ENCODE results near the gene PTPN1.
"Not testable (repeated sequence)": the region's sequence is repeated elsewhere in the genome, so short reads cannot be mapped to it uniquely, and the experiment has no call there.

Gene PTPN1

DNA sequence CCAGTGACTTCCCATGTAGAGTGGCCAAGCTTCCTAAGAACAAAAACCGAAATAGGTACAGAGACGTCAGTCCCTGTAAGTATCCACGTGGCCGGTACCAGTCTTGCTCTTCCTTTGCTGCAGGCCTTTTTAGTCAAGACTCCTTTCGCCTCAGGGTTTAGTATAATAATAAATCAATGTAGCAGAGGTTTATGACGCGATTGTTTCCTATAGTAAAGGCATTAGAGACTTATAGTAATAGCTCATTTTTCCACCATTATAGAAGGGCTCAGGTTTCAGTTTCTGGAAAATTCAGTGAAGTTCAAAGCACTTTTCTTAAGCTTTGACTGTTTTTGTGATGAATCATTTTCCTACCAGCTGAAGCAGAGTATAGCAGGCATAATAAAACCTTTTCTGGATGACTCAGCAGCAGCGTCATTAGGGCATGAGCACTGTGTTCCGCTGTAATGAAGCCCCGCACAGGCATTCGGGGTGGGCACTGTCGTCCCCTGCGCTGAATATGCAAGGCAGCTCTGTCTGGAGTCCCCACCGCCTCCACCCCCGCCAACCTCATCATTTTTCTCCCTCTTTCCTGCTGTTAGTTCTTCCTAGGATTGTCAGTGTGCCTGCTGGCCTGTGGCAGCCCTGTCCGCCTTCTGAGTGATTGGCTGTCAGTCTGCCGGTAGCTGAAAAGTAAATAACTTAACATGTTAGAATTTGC, 51.3 kb downstream of the PTPN1 start:
- peaks cover 75% of the 10 kb centered on the region for H3K4me1 Mint-ChIP-seq
- H3K27ac Mint-ChIP-seq = peak overlapping the region; percentile 80
- peaks cover 75% of the 10 kb centered on the region for H3K36me3 Mint-ChIP-seq
- H3K9me3 Mint-ChIP-seq = no peaks in the 10 kb centered on the region
- H3K27me3 Mint-ChIP-seq = no peaks in the 10 kb centered on the region
- peak; percentile 88 for ATAC-seq
- H3K4me3 Mint-ChIP-seq = peak overlapping the region; percentile 27

- Mint-ChIP-seq H3K4me3 (no peak overlapping the region), H3K27ac (peak overlapping the region; percentile 80), H3K27me3 (no peaks in the 10 kb centered on the region), H3K36me3 (peaks cover 79% of the 10 kb centered on the region), H3K9me3 (no peaks in the 10 kb centered on the region), H3K4me1 (peaks cover 81% of the 10 kb centered on the region)
- no peak for ATAC-seq
Measured at GRCh38 chr20:50562262-50562701, 52.1 kb downstream of the PTPN1 start.

DNA sequence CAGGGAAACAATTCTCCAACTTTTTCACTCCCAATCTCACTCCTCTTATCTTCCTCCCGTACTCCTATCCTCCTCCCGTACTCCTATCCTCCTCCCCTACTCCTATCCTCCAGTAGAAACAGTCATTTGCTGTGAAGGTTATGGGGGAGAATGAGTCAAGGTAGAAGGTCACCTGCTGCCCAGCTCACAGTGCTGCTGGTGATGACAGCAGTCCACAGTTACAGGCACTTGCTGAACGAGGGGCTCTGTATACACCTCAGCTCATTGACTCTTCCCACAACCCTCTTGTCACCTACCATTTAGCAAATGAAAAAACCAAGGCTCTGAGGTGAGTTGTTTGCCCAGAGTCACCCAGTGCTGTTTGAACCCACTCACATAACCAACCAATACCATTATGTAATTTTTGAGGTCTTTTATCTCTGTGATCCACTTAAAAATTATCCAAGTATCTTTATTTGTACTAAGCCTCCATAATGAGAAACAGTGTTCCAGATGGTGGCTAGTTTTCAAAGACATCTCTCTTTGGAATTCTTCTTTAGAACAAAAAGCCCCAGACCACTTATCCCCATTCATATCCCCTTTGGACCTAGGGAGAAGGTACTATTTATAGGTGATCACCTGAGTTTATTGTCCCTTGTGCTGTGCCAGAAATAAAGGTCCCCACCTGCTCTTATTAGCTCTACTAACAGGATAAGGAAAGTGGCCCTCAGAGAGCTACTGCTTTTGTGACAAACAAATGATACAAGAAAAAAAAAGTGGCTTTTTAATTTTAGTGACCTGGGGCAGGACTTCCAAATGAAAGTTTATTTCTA, 53.2 kb downstream of the PTPN1 start:
- peak overlapping the region; percentile 80 for H3K27ac Mint-ChIP-seq
- H3K27me3 Mint-ChIP-seq = no peaks in the 10 kb centered on the region
- no peaks in the 10 kb centered on the region for H3K9me3 Mint-ChIP-seq
- H3K4me3 Mint-ChIP-seq = no peak overlapping the region
- H3K36me3 Mint-ChIP-seq = peaks cover 79% of the 10 kb centered on the region
- no peak for ATAC-seq
- H3K4me1 Mint-ChIP-seq = peaks cover 81% of the 10 kb centered on the region

DNA sequence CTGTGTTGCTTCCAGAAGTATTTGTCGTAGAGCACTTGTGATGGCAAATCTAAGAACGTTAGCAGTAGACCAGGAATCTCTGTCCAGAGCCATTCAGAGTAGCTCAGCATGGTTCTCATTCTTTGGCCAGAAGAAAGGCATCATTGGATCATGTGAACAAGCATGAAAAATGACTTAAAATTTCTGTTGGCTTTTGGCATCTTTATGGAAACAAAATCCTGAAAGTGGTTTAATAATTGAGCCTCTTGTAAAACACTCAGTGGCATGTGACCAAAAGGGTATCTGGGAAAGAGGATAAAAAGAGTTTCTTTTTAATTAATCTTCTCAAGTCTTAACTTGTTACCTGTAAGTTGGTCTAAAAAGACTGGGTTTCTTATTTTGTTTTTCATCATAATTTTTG, 55.2 kb downstream of the PTPN1 start:
- H3K27me3 Mint-ChIP-seq = no peaks in the 10 kb centered on the region
- no peaks in the 10 kb centered on the region for H3K9me3 Mint-ChIP-seq
- peaks cover 81% of the 10 kb centered on the region for H3K4me1 Mint-ChIP-seq
- H3K36me3 Mint-ChIP-seq = peaks cover 75% of the 10 kb centered on the region
- H3K4me3 Mint-ChIP-seq = no peak overlapping the region
- peak overlapping the region; percentile 40 for H3K27ac Mint-ChIP-seq
- ATAC-seq = no peak

GRCh38 chr20:50565871-50566270, 55.7 kb downstream of the PTPN1 start:
- H3K27me3 Mint-ChIP-seq = no peaks in the 10 kb centered on the region
- H3K4me1 Mint-ChIP-seq = peaks cover 84% of the 10 kb centered on the region
- H3K36me3 Mint-ChIP-seq = peaks cover 74% of the 10 kb centered on the region
- no peak overlapping the region for H3K4me3 Mint-ChIP-seq
- no peak for ATAC-seq
- no peaks in the 10 kb centered on the region for H3K9me3 Mint-ChIP-seq
- peak overlapping the region; percentile 40 for H3K27ac Mint-ChIP-seq

- ATAC-seq = no peak
- Mint-ChIP-seq H3K27ac (peak overlapping the region; percentile 40), H3K4me1 (peaks cover 80% of the 10 kb centered on the region), H3K27me3 (no peaks in the 10 kb centered on the region), H3K4me3 (no peak overlapping the region), H3K36me3 (peaks cover 66% of the 10 kb centered on the region), H3K9me3 (no peaks in the 10 kb centered on the region)
Measured at GRCh38 chr20:50567860-50568548, 57.8 kb downstream of the PTPN1 start.

DNA sequence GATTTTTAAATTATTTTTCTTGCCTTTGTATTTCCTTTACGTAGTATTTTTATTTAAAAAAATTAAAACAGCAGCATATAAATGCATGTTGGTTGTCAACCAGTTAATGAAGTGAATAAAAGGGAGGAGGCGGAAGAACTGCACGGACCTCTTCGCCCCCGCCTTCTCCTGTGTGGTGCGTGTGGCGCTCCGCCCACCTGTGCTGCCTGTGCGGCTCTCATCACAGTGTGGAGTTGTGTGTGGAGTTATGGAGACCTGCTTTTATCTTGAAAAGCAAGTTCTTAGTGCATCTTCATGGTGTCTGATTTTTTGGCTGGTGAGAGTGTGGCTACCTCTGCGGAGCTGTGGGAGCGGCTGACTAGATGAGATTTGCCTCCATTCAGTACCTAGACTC, 58.4 kb downstream of the PTPN1 start:
- no peak overlapping the region for H3K4me3 Mint-ChIP-seq
- no peaks in the 10 kb centered on the region for H3K27me3 Mint-ChIP-seq
- peaks cover 66% of the 10 kb centered on the region for H3K36me3 Mint-ChIP-seq
- no peak for ATAC-seq
- peaks cover 80% of the 10 kb centered on the region for H3K4me1 Mint-ChIP-seq
- peak overlapping the region; percentile 40 for H3K27ac Mint-ChIP-seq
- H3K9me3 Mint-ChIP-seq = no peaks in the 10 kb centered on the region

- ATAC-seq, H3K9me3 Mint-ChIP-seq, H3K27me3 Mint-ChIP-seq: not testable (repeated sequence)
- peaks cover 81% of the 10 kb centered on the region for H3K4me1 Mint-ChIP-seq
- peaks cover 69% of the 10 kb centered on the region for H3K36me3 Mint-ChIP-seq
- H3K4me3 Mint-ChIP-seq = peak overlapping the region; percentile 10
- peak overlapping the region; percentile 40 for H3K27ac Mint-ChIP-seq
Measured at GRCh38 chr20:50569487-50569863, 59.3 kb downstream of the PTPN1 start.

DNA sequence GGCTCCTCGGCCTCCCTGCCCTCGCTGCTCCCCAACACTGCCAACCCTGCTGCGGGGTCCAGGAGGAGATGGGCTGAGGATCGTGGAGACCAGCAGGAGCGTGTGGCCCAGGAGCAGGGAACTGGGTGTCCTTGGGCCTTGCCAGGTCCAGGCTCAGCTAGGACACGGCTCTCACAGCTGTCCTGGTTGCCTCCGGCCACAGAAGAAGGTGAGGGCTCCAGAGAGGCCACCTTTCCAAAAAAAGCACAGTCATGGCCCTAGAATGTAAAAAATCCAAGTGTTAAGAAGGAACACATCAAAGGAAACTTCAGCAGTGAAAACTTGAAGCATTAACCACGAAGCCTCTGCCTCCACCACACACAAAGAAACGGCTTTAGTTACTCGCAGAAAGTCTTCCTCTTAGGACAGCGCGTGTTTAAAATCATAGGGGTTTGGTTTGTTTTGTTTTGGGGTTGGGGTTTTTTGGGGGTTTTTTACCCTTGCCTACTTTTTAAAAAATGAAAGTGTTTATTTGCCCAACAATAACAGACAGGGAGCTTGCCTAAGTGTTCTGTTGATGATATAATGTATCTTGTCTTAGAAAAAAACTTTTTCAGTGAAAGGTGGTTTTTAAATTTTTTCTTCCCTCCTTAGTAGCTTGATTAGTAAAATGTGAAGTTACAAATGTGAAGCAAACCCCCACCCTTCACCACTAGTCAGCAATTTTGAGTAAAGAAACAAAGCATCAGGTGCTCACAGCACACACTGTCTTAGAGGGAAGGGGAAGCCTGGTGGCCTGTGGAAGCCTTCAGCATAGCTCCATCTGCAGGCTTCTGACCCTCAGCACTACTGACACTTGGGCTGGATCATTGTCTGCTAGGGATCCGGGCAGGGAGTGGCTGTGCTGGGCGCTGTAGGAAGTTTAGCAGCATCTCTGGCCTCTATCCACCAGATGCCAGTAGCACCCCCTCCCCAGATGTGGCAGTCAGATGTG, 60.0 kb downstream of the PTPN1 start:
- H3K27me3 Mint-ChIP-seq = no peaks in the 10 kb centered on the region
- peak overlapping the region; percentile 40 for H3K27ac Mint-ChIP-seq
- ATAC-seq = peak; percentile 92
- peaks cover 83% of the 10 kb centered on the region for H3K4me1 Mint-ChIP-seq
- H3K9me3 Mint-ChIP-seq = no peaks in the 10 kb centered on the region
- peaks cover 69% of the 10 kb centered on the region for H3K36me3 Mint-ChIP-seq
- peak overlapping the region; percentile 9 for H3K4me3 Mint-ChIP-seq

DNA sequence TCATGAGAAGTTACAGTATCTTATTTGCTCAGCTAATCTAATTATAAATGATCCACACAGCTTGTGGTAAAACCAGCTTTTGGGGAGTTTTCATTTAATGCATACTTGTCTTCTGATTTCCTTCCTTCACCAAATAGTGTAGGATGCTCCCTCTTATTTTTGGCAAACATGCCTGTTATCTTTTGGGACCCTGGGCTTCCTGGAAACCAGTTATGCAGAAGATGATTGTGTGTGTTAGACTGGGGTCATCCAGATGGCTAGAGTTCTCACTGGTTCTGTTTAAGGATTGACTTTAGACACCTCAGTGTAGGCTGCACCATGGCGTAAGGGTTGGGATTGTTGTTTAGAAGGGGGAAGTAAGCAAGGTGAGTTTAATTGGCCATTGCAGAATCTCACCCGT, 61.3 kb downstream of the PTPN1 start:
- H3K27me3 Mint-ChIP-seq = no peaks in the 10 kb centered on the region
- H3K9me3 Mint-ChIP-seq = no peaks in the 10 kb centered on the region
- H3K27ac Mint-ChIP-seq = peak overlapping the region; percentile 81

DNA sequence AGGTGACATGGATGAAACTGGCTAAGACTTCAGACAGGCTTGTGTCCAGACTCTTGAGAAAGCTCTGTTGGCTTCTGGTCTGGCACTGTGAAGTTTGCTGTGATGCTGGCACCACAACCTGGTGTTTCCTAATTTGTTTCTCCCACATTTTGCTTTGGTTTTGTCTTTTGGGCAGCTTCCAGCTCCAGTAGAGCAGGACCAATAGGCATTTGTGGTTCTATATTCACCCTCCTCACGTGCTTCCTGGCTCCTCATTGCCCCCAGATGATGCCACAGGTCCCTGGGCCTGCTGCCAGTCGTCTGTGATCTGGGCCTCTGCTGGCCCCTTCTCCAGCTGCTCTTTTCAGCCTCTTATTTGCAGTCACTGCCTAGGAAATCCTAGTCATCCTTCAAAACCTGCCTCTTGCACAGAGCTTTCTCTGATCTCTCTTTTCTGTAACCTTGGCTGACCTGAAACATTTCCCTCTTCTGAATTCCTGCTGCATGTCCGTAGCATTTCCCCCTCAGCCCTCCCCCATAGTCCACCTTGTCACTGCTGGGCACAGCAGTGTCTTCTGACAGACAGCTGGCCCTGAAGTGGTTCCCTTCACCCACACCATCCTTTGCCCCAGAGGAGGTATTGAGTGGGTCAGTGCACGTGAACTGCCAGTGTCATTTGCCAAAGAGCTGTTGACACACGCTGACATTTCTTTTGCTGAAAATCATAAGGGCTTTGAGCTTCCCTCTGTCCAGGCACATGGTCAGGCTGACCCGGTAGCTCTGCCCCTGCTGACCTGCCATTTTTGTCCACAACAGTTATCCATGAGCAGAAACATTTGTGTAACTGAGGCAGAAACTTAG, 63.0 kb downstream of the PTPN1 start:
- H3K9me3 Mint-ChIP-seq = no peaks in the 10 kb centered on the region
- no peak overlapping the region for H3K4me3 Mint-ChIP-seq
- peak overlapping the region; percentile 81 for H3K27ac Mint-ChIP-seq
- no peak for ATAC-seq
- H3K4me1 Mint-ChIP-seq = peaks cover 68% of the 10 kb centered on the region
- H3K36me3 Mint-ChIP-seq = peaks cover 65% of the 10 kb centered on the region
- no peaks in the 10 kb centered on the region for H3K27me3 Mint-ChIP-seq

More for the DNA sequence above, 61.3 kb downstream of the PTPN1 start:
- no peak overlapping the region for H3K4me3 Mint-ChIP-seq
- H3K4me1 Mint-ChIP-seq = peaks cover 85% of the 10 kb centered on the region
- peaks cover 71% of the 10 kb centered on the region for H3K36me3 Mint-ChIP-seq
- ATAC-seq = no peak

DNA sequence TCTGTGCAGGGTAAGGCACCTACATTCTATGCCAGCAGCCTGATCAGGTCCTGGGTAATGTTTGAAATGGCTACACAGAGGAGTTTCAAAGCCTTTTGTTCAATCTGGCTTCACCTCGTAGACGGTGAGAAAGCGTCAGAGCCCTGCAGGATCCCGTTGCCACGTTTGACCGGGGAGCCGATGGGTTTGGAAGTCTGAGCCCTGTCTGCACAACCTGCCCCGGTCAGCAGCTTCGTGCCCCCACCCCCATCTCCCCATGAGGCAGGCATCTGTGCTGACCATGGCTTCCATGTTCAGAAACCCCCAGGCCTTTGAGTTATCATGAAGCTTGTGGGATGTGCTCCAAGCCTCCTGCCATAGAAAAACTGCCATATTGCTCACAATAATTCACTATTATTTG, 63.9 kb downstream of the PTPN1 start:
- peaks cover 65% of the 10 kb centered on the region for H3K36me3 Mint-ChIP-seq
- ATAC-seq = no peak
- H3K27me3 Mint-ChIP-seq = no peaks in the 10 kb centered on the region
- H3K4me3 Mint-ChIP-seq = no peak overlapping the region
- peaks cover 60% of the 10 kb centered on the region for H3K4me1 Mint-ChIP-seq
- H3K27ac Mint-ChIP-seq = peak overlapping the region; percentile 74
- H3K9me3 Mint-ChIP-seq = no peaks in the 10 kb centered on the region

DNA sequence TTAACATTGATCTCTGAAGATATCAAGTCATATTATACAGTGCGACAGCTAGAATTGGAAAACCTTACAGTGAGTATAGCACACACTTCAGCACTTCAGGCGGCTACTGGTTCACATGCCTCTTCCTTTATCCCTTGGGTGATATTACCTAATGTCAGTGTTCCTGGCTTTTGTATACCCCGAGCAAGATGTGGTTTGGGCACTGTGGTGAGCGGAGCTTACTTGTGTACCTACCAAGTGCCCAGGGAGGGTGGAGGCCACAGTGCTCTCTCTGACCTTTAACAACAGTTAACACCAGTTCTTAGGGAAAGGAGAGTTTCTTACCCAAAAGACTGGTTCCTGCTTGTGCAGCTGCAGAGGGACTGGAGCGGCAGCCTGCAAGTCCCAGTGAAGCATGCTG, 64.4 kb downstream of the PTPN1 start:
- peaks cover 60% of the 10 kb centered on the region for H3K4me1 Mint-ChIP-seq
- H3K4me3 Mint-ChIP-seq = no peak overlapping the region
- no peaks in the 10 kb centered on the region for H3K27me3 Mint-ChIP-seq
- no peaks in the 10 kb centered on the region for H3K9me3 Mint-ChIP-seq
- H3K27ac Mint-ChIP-seq = peak overlapping the region; percentile 74
- no peak for ATAC-seq
- H3K36me3 Mint-ChIP-seq = peaks cover 65% of the 10 kb centered on the region
